Heart left ventricle (tissue), 13 donors: ENCODE data around the gene COL8A2.
A peak's percentile ranks its signal among the peaks of the same experiment; 100 is the strongest.

ENCODE experiments used
- POLR2A ChIP-seq, 2 donors: fragments of 450-650 bp; IDR thresholded peaks; one replicate each; pipeline ENCODE4 v1.6.1; 2017; ENCODE audit warnings: antibody characterized with exemption in 2 of 2, mild to moderate bottlenecking in 2 of 2, moderate library complexity in 2 of 2
- TF ChIP-seq, protein P1 (sequence below), 12 donors: fragments of 200-600 bp; sonication (generic) in 4 of 12; IDR thresholded peaks; one replicate each; pipeline versions ENCODE4 v1.5.0 to v1.8.0; 2018 to 2022; ENCODE audit warnings: antibody characterized with exemption in 12 of 12, mild to moderate bottlenecking in 5 of 12
- donor health status: ischemic (EF 13 %, LVEDD 7.1; RV severe dilation, severe dysfunction).
- donor health status: DM: no; HTN: yes; CAD: no.
- donor health status: DM: no; HTN: no; CAD: no.
- donor health status: ischemic (EF 25% LVEDD 6.9; RV normal size, moderate dysfunction).
- donor health status: ischemic (EF 25% LVEDD 5.7; RV mildly dilated, moderate dysfunction).
- donor health status: ischemic (EF 35%, LVEDD 5.7; RV mildly dilated, moderate dysfunction).
- donor health status: nonischemic (EF 11% LVEDD 7.7; RV severe dilation, severe dysfunction).
- donor health status: DM: yes; HTN: yes; CAD: no.
- donor health status: PGD.
- donor health status: ischemic (EF 29% LVEDD 5.4; RV normal size, mild dysfunction).
- donor health status: nonischemic (EF 23%, LVEDD 6.1; RV moderate dilation, normal function).

DNA sequence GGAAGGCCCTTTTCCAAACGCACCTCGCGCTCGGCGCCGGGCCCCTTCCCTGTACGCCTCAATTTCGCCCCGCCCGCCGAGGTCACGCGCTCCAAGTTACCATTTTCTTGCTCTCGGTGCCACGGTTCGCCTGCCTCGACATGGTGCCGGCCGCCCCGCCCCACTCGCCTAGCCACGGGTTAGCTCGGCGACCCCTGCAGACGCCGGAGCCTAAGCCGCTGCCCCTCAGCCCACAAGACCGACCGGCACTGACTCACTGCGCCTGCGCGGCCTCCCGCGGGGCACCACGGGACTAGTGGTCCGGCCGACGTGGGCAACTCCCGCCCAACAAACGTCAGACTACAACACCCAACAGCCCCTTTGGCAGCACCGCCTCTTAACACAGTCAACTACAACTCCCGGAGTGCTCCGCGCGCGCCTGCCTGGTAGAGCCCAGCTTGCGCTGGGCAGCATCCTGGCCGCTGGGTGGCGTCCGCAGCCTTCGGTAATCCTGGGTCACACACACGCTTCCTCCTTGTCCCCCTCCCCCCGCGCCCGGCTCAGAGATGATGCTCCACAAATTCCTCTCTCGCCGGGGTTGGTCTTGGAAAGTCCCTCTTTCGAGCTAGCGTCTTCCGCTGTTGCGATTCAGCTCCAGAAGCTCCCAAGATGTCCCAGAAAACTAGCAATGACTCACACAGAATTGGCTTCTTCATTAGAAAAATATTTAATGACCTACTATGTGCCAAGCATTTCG is 24.4 kb upstream of the COL8A2 start, which contains the start of gene TRAPPC3:
- TF ChIP-seq, protein P1, sequence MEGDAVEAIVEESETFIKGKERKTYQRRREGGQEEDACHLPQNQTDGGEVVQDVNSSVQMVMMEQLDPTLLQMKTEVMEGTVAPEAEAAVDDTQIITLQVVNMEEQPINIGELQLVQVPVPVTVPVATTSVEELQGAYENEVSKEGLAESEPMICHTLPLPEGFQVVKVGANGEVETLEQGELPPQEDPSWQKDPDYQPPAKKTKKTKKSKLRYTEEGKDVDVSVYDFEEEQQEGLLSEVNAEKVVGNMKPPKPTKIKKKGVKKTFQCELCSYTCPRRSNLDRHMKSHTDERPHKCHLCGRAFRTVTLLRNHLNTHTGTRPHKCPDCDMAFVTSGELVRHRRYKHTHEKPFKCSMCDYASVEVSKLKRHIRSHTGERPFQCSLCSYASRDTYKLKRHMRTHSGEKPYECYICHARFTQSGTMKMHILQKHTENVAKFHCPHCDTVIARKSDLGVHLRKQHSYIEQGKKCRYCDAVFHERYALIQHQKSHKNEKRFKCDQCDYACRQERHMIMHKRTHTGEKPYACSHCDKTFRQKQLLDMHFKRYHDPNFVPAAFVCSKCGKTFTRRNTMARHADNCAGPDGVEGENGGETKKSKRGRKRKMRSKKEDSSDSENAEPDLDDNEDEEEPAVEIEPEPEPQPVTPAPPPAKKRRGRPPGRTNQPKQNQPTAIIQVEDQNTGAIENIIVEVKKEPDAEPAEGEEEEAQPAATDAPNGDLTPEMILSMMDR (IDR thresholded peaks at IDR 0.05), result peak; percentile 88 to 100 (median 96)
- TF ChIP-seq POLR2A (IDR thresholded peaks at IDR 0.05), result peak in 1 of 2 donors; percentile 93
